GM12878 (cell line): ENCODE data around the gene ZC3H6. TPM values are rescaled to one million over a fixed set of nuclear protein-coding genes. Genes with fewer than 3 reads are reported as not detected.

ENCODE experiments used
- BCL3 ChIP-seq: IDR thresholded peaks from 2 replicates; pipeline ENCODE4 v1.6.1; 2011; ENCODE audit warnings: borderline replicate concordance, low read depth, mild to moderate bottlenecking, moderate library complexity, low read length; ENCODE audit not compliant: insufficient read depth, poor library complexity, severe bottlenecking
- HDAC2 ChIP-seq: fragments of 200-600 bp; sonication (generic); IDR thresholded peaks from 2 replicates; pipeline ENCODE4 v1.6.1; 2017
- MXI1 ChIP-seq: fragments of 150-350 bp; IDR thresholded peaks from 2 replicates; pipeline ENCODE4 v1.6.1; 2011; ENCODE audit warnings: low read depth, mild to moderate bottlenecking, inconsistent platforms, low read length, improper control_type of control experiment
- NKRF ChIP-seq: fragments of 450-650 bp; conservative IDR thresholded peaks from 2 replicates; pipeline ENCODE4 v1.6.1; 2017; ENCODE audit warnings: mild to moderate bottlenecking, moderate library complexity
- NR2C2 ChIP-seq: IDR thresholded peaks from 2 replicates; pipeline ENCODE4 v1.6.1; 2011; ENCODE audit warnings: borderline replicate concordance, low read depth; ENCODE audit not compliant: control insufficient read depth, insufficient read length
- RFX5 ChIP-seq: IDR thresholded peaks from 2 replicates; pipeline ENCODE4 v1.6.1; 2011; ENCODE audit warnings: low read depth, low read length, improper control_type of control experiment
- RUNX3 ChIP-seq: IDR thresholded peaks from 2 replicates; pipeline ENCODE4 v1.6.1; 2012; ENCODE audit warnings: low read length, inconsistent platforms
- SMC3 ChIP-seq: IDR thresholded peaks from 2 replicates; pipeline ENCODE4 v1.6.1; 2011; ENCODE audit warnings: low read length, improper control_type of control experiment, borderline replicate concordance
- STAT1 ChIP-seq: fragments of 450-650 bp; conservative IDR thresholded peaks from 2 replicates; pipeline ENCODE4 v1.6.1; 2014; ENCODE audit warnings: antibody characterized with exemption, mild to moderate bottlenecking
- ZBED1 ChIP-seq: IDR thresholded peaks from 2 replicates; pipeline ENCODE4 v1.6.1; 2016; ENCODE audit warnings: borderline replicate concordance
- polyA plus RNA-seq, 11 experiments: library from polyadenylated mRNA; depleted of rRNA in 4 of 11; unstranded in 6 of 11; stranded (reverse) in 5 of 11; fragments of >200 nt; fragmentation: Nextera tagmentation in 4 of 11; fragmentation: Illumina TruSeq in 1 of 11; extraction: Ambion mirVana in 4 of 11; extraction: Trizol in 1 of 11; gene quantifications; 1 replicate in 1 of 11; 2 replicates in 10 of 11; pipeline versions ENCODE4 v1.2.1 to v1.2.3, GENCODE V29; 2011 to 2016; ENCODE audit warnings: inconsistent platforms in 2 of 11, missing spikeins in 2 of 11, low read depth in 1 of 11
- total RNA-seq, 4 experiments: library from RNA; depleted of rRNA in 3 of 4; stranded (reverse); fragments of >200 nt in 3 of 4; fragmentation: Illumina TruSeq in 1 of 4; extraction: Trizol in 1 of 4; gene quantifications; 2 replicates each; pipeline versions ENCODE4 v1.2.1 to v1.2.3, GENCODE V29; 2013 to 2021
- TF ChIP-seq, protein P1 (sequence below): fragments of 450-650 bp; IDR thresholded peaks from 2 replicates; pipeline ENCODE4 v1.6.1; 2017; ENCODE audit warnings: mild to moderate bottlenecking

ZC3H6 gene
- total and polyA plus RNA-seq, 10 of the 15 experiments (the other 5 are each of a cell fraction or from before 2014, with no cell fraction given): 0.53 to 4.7 (median 1.9) TPM

DNA sequence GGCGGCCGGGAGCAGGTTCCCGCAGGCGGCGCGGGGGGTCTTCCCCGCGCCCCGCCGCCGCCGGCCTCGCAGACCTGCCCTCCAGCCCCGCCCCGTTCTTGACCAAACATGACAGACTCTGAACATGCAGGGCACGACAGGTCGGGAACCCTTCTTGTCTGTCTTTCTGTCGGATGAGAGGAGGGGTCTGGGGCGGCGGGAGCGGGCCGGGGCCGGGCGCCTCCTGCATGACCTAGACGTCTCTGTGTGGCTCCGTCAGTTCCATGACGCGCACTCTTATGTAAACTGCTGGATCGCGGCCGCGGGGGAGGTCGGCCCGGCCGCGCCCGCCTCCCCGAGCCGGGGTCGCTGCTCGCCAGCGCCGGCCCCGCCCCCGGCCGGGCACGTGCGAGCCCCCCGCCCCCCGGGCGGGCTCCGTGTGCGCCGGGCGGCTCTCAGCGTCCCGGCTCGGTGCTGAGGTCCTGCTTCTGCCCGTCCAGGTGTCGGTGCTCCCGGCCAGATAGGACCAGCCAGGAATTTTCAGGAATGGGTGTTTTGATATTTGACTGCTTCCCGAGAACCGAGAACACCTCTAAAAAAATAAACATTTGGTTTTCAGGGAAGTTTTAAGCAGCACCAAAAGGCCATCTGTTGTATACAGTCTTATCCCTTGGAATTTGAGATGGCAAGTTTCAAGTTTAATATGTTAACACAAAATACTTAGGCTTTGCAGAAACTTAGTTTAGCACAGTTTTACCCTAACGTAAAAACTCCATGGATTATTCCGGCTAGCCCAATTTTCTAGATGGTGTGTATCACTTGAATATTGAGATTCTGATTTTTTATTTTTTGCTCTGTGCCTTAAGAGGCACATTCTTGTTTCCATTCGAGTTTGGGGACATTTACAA lies 733 bp downstream of the ZC3H6 start (continued):
- no peak for TF ChIP-seq NKRF
- TF ChIP-seq MXI1: no peak
- no peak for TF ChIP-seq RFX5
- no peak for TF ChIP-seq SMC3
- TF ChIP-seq NR2C2: no peak
- TF ChIP-seq HDAC2: no peak
- no peak for TF ChIP-seq RUNX3
- TF ChIP-seq, protein P1, sequence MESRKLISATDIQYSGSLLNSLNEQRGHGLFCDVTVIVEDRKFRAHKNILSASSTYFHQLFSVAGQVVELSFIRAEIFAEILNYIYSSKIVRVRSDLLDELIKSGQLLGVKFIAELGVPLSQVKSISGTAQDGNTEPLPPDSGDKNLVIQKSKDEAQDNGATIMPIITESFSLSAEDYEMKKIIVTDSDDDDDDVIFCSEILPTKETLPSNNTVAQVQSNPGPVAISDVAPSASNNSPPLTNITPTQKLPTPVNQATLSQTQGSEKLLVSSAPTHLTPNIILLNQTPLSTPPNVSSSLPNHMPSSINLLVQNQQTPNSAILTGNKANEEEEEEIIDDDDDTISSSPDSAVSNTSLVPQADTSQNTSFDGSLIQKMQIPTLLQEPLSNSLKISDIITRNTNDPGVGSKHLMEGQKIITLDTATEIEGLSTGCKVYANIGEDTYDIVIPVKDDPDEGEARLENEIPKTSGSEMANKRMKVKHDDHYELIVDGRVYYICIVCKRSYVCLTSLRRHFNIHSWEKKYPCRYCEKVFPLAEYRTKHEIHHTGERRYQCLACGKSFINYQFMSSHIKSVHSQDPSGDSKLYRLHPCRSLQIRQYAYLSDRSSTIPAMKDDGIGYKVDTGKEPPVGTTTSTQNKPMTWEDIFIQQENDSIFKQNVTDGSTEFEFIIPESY: no peak
- no peak for TF ChIP-seq BCL3
- TF ChIP-seq ZBED1: no peak; the same call in 1 of the 2 replicates
- TF ChIP-seq STAT1: no peak
